PC-9 (cell line): Measurements from ENCODE around the gene L3HYPDH. TPM values are rescaled to one million over a fixed set of nuclear protein-coding genes. Genes with fewer than 3 reads are reported as not detected.

ENCODE experiments used
- BruUV-seq: library from RNA; stranded (reverse); fragments of 400-500 nt; replicated peaks from 2 replicates; lab custom pipeline; 2021; lab: Mats Ljungman, UMichigan
- CTCF ChIA-PET: fragments of 300-600 bp; sonication (Branson Sonifier 250); formaldehyde crosslinking; loops from one replicate; lab custom pipeline; 2022; ENCODE audit warnings: antibody characterized with exemption; lab: Charles Lee
- POLR2A ChIA-PET: fragments of 300-600 bp; sonication (Branson Sonifier 250); formaldehyde crosslinking; loops from one replicate; lab custom pipeline; 2022; ENCODE audit warnings: antibody characterized with exemption; ENCODE audit not compliant: unreplicated experiment; lab: Charles Lee
- DNase-seq, 2 experiments: peaks; one replicate each; pipeline versions ENCODE4 v3.0.0 to v3.0.0-alpha.2; 2015 to 2022; ENCODE audit warnings: mixed read lengths in 1 of 2
- H2AFZ ChIP-seq: fragments of 200-600 bp; sonication (generic); 2 replicates; pipeline ENCODE4 v1.8.1; 2017; ENCODE audit warnings: antibody characterized with exemption
- H3F3A ChIP-seq: fragments of 200-600 bp; sonication (generic); 2 replicates; pipeline ENCODE4 v1.8.1; 2017; ENCODE audit warnings: antibody characterized with exemption, mild to moderate bottlenecking, low read depth; ENCODE audit not compliant: insufficient read depth
- H3K27ac ChIP-seq: fragments of 200-600 bp; sonication (generic); 2 replicates; pipeline ENCODE4 v1.6.1; 2016; ENCODE audit warnings: mixed run types
- H3K27me3 ChIP-seq: fragments of 200-600 bp; sonication (generic); 2 replicates; pipeline ENCODE4 v1.6.1; 2016; ENCODE audit warnings: low read depth, mixed run types; ENCODE audit not compliant: insufficient read depth
- H3K36me3 ChIP-seq: fragments of 200-600 bp; sonication (generic); 2 replicates; pipeline ENCODE4 v1.6.1; 2016; ENCODE audit warnings: low read depth, mixed run types
- H3K4me1 ChIP-seq: fragments of 200-600 bp; sonication (generic); replicated peaks from 2 replicates; pipeline ENCODE4 v1.6.1; 2016; ENCODE audit warnings: mixed run types; ENCODE audit not compliant: insufficient read depth
- H3K4me2 ChIP-seq: fragments of 200-600 bp; sonication (generic); 2 replicates; pipeline ENCODE4 v1.6.1; 2017; ENCODE audit warnings: mixed run types
- H3K4me3 ChIP-seq: fragments of 200-600 bp; sonication (generic); 2 replicates; pipeline ENCODE4 v1.6.1; 2016; ENCODE audit warnings: mixed run types
- H3K79me2 ChIP-seq: fragments of 200-600 bp; sonication (generic); 2 replicates; pipeline ENCODE4 v1.6.1; 2017; ENCODE audit warnings: low read depth, mixed run types
- H3K9me2 ChIP-seq: fragments of 200-600 bp; sonication (generic); 2 replicates; pipeline ENCODE4 v1.8.1; 2017; ENCODE audit warnings: mild to moderate bottlenecking; ENCODE audit not compliant: insufficient read depth
- H3K9me3 ChIP-seq: fragments of 200-600 bp; sonication (generic); 2 replicates; pipeline ENCODE4 v1.8.1; 2016; ENCODE audit warnings: low read depth; ENCODE audit not compliant: insufficient read depth
- H4K20me1 ChIP-seq: fragments of 200-600 bp; sonication (generic); 2 replicates; pipeline ENCODE4 v1.8.1; 2017; ENCODE audit not compliant: insufficient read depth
- EZH2 ChIP-seq: fragments of 200-600 bp; sonication (generic); IDR thresholded peaks from 2 replicates; pipeline ENCODE4 v1.8.0; 2017; ENCODE audit warnings: antibody characterized with exemption, low read depth
- intact Hi-C: fragments of 100-400 bp; cut with micrococcal nuclease; formaldehyde crosslinking; loops from one replicate; pipeline ENCODE4 v1.10.0; 2022; ENCODE audit not compliant: unreplicated experiment
- total RNA-seq: library from RNA; stranded (reverse); gene quantifications from 2 replicates; pipeline ENCODE4 v1.2.3, GENCODE V29; 2021
- TF ChIP-seq, protein P1 (sequence below): fragments of 200-600 bp; sonication (generic); conservative IDR thresholded peaks from 2 replicates; pipeline ENCODE4 v1.6.1; 2017; ENCODE audit warnings: mixed run types, antibody characterized with exemption, mild to moderate bottlenecking, moderate library complexity

L3HYPDH gene
- total RNA-seq, 1 experiment from 2014 or later = 121 TPM

DNA sequence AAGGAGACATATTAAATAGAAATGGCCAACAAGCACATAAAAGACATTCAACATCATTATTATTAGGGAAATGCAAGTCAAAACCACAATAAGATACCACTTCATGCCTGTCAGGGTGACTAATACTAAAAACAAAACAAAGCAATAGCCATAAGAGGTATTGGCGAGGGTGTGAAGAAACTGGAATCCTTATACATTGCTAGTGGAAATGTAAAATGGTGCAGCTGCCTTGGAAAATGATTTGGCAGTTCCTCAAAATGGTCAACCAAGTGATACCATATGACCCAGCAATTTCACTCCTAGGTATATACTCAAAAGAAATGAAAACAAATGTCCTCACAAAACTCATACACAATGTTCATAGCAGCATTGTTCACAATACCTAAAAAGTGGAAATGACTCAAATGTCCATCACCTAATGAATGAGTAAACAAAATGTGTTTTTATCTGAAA lies 46.0 kb downstream of the L3HYPDH start:
- Histone ChIP-seq H3K9me3 (no peaks in the 10 kb centered on the region; the same call in 1 of the 2 replicates), H3K4me1 (peaks cover 13% of the 10 kb centered on the region; the same call in 1 of the 2 replicates), H3K36me3 (0 out of 2 replicates have a peak, but pooled peaks cover 7% of the 10 kb centered on the region), H3K9me2 (no peaks in the 10 kb centered on the region), H3K27ac (peak overlapping the region; percentile 11; the same call in 1 of the 2 replicates), H2AFZ (no peak overlapping the region), H3K27me3 (no peaks in the 10 kb centered on the region), H3K79me2 (no peaks in the 10 kb centered on the region), H3K4me2 (no peak overlapping the region), H4K20me1 (no peaks in the 10 kb centered on the region), H3F3A (no peaks in the 10 kb centered on the region), H3K4me3 (no peak overlapping the region)
- POLR2A ChIA-PET = no interaction called here
- TF ChIP-seq, protein P1, sequence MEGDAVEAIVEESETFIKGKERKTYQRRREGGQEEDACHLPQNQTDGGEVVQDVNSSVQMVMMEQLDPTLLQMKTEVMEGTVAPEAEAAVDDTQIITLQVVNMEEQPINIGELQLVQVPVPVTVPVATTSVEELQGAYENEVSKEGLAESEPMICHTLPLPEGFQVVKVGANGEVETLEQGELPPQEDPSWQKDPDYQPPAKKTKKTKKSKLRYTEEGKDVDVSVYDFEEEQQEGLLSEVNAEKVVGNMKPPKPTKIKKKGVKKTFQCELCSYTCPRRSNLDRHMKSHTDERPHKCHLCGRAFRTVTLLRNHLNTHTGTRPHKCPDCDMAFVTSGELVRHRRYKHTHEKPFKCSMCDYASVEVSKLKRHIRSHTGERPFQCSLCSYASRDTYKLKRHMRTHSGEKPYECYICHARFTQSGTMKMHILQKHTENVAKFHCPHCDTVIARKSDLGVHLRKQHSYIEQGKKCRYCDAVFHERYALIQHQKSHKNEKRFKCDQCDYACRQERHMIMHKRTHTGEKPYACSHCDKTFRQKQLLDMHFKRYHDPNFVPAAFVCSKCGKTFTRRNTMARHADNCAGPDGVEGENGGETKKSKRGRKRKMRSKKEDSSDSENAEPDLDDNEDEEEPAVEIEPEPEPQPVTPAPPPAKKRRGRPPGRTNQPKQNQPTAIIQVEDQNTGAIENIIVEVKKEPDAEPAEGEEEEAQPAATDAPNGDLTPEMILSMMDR = no peak
- TF ChIP-seq EZH2 = no peak
- CTCF ChIA-PET = no interaction called here
- DNase-seq = peak in 1 of 2 experiments; percentile 59
- no TSS peak for BruUV-seq
- intact Hi-C loops = no loop called here

DNA sequence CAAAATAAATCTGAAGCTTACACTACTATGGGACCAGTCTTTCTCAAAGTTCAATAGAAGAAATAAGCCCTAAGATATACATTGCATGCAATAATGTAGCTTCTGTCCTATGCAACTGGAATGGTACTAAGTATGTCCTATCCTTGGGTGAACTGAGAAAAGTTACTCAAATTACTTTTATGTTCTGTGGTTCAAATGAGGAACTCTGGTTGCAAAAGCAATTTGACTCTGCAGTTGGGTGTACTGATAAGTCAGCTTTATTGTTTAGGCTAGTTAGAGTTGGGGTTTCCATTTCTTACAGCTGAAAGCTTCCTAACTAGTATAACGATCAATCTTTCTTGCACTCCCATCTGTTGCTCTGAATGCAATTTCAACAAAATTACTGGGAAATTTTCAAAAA lies 48.2 kb downstream of the L3HYPDH start:
- H4K20me1 ChIP-seq = no peaks in the 10 kb centered on the region
- H3K4me2 ChIP-seq = no peak overlapping the region
- BruUV-seq = no TSS peak
- no peak overlapping the region for H3K4me3 ChIP-seq
- no peaks in the 10 kb centered on the region for H3K27me3 ChIP-seq
- H3K9me2 ChIP-seq = no peaks in the 10 kb centered on the region
- no peaks in the 10 kb centered on the region for H3F3A ChIP-seq
- H3K9me3 ChIP-seq = no peaks in the 10 kb centered on the region; the same call in 1 of the 2 replicates
- ChIA-PET CTCF (no interaction called here), POLR2A (no interaction called here)
- no peak overlapping the region for H3K27ac ChIP-seq
- intact Hi-C loops = no loop called here
- TF ChIP-seq, protein P1 = no peak
- no peak for TF ChIP-seq EZH2
- H3K36me3 ChIP-seq = 0 out of 2 replicates have a peak, but pooled peaks cover 4% of the 10 kb centered on the region
- H3K79me2 ChIP-seq = no peaks in the 10 kb centered on the region
- DNase-seq = no peak
- H2AFZ ChIP-seq = no peak overlapping the region
- H3K4me1 ChIP-seq = peaks cover 13% of the 10 kb centered on the region; the same call in 1 of the 2 replicates

DNA sequence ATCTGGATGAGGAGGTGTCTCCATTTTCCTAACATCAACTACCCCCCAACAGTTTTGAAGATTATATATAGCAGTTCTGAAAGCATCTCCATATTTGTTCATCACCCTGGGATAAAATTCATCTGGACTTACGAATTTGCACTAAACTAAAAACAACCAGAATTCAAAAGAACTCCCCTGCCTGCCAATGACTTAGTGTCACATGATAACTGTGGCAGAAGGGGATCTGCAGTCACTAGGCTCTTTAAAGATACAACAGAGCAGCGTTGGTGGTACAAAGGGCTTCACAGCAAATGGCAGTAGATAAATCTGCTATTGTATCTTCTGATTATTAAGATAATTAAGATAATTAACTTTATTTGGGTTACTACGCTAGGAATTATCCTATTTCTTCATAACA lies 49.1 kb downstream of the L3HYPDH start:
- H3K9me3 ChIP-seq = no peaks in the 10 kb centered on the region; the same call in 1 of the 2 replicates
- no peak overlapping the region for H3K27ac ChIP-seq
- ChIA-PET CTCF (no interaction called here), POLR2A (no interaction called here)
- no peaks in the 10 kb centered on the region for H3K79me2 ChIP-seq
- no peak overlapping the region for H3K4me3 ChIP-seq
- intact Hi-C loops = no loop called here
- H3F3A ChIP-seq = no peaks in the 10 kb centered on the region
- no peak for TF ChIP-seq EZH2
- TF ChIP-seq, protein P1 = no peak
- H3K4me1 ChIP-seq = peaks cover 13% of the 10 kb centered on the region; the same call in 1 of the 2 replicates
- no peaks in the 10 kb centered on the region for H3K27me3 ChIP-seq
- DNase-seq = no peak
- H4K20me1 ChIP-seq = no peaks in the 10 kb centered on the region
- H3K9me2 ChIP-seq = no peaks in the 10 kb centered on the region
- H3K36me3 ChIP-seq = 0 out of 2 replicates have a peak, but pooled peaks cover 4% of the 10 kb centered on the region
- H2AFZ ChIP-seq = no peak overlapping the region
- H3K4me2 ChIP-seq = no peak overlapping the region
- no TSS peak for BruUV-seq
